H1 (cell line): ENCODE data around the gene CRTC2. TPM values are rescaled to one million over a fixed set of nuclear protein-coding genes. Genes with fewer than 3 reads are reported as not detected.
"Not testable (repeated sequence)": the region's sequence is repeated elsewhere in the genome, so short reads cannot be mapped to it uniquely, and the experiment has no call there.

ENCODE experiments used
- CTCF ChIA-PET: fragments of 300-600 bp; sonication (Branson Sonifier 250); formaldehyde crosslinking; loops from one replicate; lab custom pipeline; 2021; ENCODE audit not compliant: partially characterized antibody; lab: Charles Lee
- POLR2A ChIA-PET: fragments of 300-600 bp; sonication (Branson Sonifier 250); formaldehyde crosslinking; loops from one replicate; lab custom pipeline; 2021; ENCODE audit warnings: inconsistent platforms; ENCODE audit not compliant: partially characterized antibody; lab: Charles Lee
- DNase-seq, 2 experiments: peaks; one replicate each; pipeline versions ENCODE4 v3.0.0 to v3.0.0-alpha.2; 2010 to 2022; ENCODE audit warnings: low spot score in 2 of 2, low read depth in 1 of 2, mixed read lengths in 1 of 2
- FAIRE-seq: peaks from 2 replicates; lab custom pipeline; 2011; peaks lifted over from hg19 to GRCh38; lab: Jason Lieb, UNC
- H2AFZ ChIP-seq: 2 replicates; pipeline ENCODE4 v1.8.1; 2012; ENCODE audit warnings: low read length, inconsistent platforms
- H2AK5ac ChIP-seq: 2 replicates; pipeline ENCODE4 v1.6.1; 2013; ENCODE audit warnings: low read depth, low read length
- H2BK120ac ChIP-seq: replicated peaks from 2 replicates; pipeline ENCODE3; 2013; ENCODE audit warnings: low read depth, low read length, inconsistent platforms
- H2BK12ac ChIP-seq: 2 replicates; pipeline ENCODE4 v1.6.1; 2013; ENCODE audit warnings: low read depth, low read length
- H2BK15ac ChIP-seq: 2 replicates; pipeline ENCODE4 v1.6.1; 2013; ENCODE audit warnings: low read length
- H2BK20ac ChIP-seq: 2 replicates; pipeline ENCODE4 v1.6.1; 2013; ENCODE audit warnings: low read length
- H2BK5ac ChIP-seq: 2 replicates; pipeline ENCODE4 v1.6.1; 2013; ENCODE audit warnings: low read depth, low read length
- H3K14ac ChIP-seq: 2 replicates; pipeline ENCODE4 v1.6.1; 2013; ENCODE audit warnings: inconsistent platforms; ENCODE audit not compliant: insufficient read length
- H3K18ac ChIP-seq: 2 replicates; pipeline ENCODE4 v1.6.1; 2013; ENCODE audit warnings: low read length; ENCODE audit errors: extremely low read depth
- H3K23ac ChIP-seq: 2 replicates; pipeline ENCODE4 v1.6.1; 2013; ENCODE audit warnings: inconsistent platforms; ENCODE audit not compliant: insufficient read length
- H3K23me2 ChIP-seq: 2 replicates; pipeline ENCODE4 v1.6.1; 2013; ENCODE audit warnings: low read depth, low read length
- H3K27ac ChIP-seq: 2 replicates; pipeline ENCODE4 v1.6.1; 2011; ENCODE audit warnings: low read depth, low read length, inconsistent platforms
- H3K27me3 ChIP-seq, 4 experiments: replicated peaks in 1 of 4; 1 replicate in 1 of 4; 2 replicates in 3 of 4; pipeline versions ENCODE4 v1.6.1 to v1.8.1; 2011 to 2013; ENCODE audit warnings: low read length in 3 of 4, mild to moderate bottlenecking in 3 of 4, inconsistent platforms in 2 of 4, mixed read lengths in 2 of 4, moderate library complexity in 1 of 4; ENCODE audit not compliant: control insufficient read depth in 3 of 4, insufficient read depth in 3 of 4; ENCODE audit errors: extremely low read depth in 1 of 4
- H3K36me3 ChIP-seq, 4 experiments: 2 replicates each; pipeline versions ENCODE4 v1.6.1 to v1.8.1; 2011 to 2013; ENCODE audit warnings: mild to moderate bottlenecking in 4 of 4, low read length in 3 of 4, moderate library complexity in 2 of 4, control low read depth in 1 of 4, inconsistent platforms in 1 of 4; ENCODE audit not compliant: insufficient read depth in 4 of 4, control insufficient read depth in 2 of 4
- H3K4ac ChIP-seq: replicated peaks from 2 replicates; pipeline ENCODE3; 2013; ENCODE audit warnings: low read length, low read depth, mixed read lengths, inconsistent platforms; ENCODE audit not compliant: insufficient read length
- H3K4me1 ChIP-seq, 4 experiments: replicated peaks in 1 of 4; 1 replicate in 1 of 4; 2 replicates in 3 of 4; pipeline versions ENCODE4 v1.6.1 to v1.8.1; 2011 to 2013; ENCODE audit warnings: low read length in 3 of 4, inconsistent platforms in 2 of 4, mixed read lengths in 1 of 4; ENCODE audit not compliant: insufficient read depth in 4 of 4, control insufficient read depth in 3 of 4
- H3K4me2 ChIP-seq, 2 experiments: 2 replicates each; pipeline versions ENCODE4 v1.6.1 to v1.8.1; 2011 to 2013; ENCODE audit warnings: low read depth in 2 of 2, low read length in 2 of 2, control low read depth in 1 of 2, inconsistent platforms in 1 of 2, mild to moderate bottlenecking in 1 of 2; ENCODE audit not compliant: insufficient read depth in 1 of 2
- H3K4me3 ChIP-seq, 4 experiments: fragments of 200-600, 300-600 bp in 1 of 4; sonication (generic), shearing (Covaris generic), sonication (Bioruptor Twin) in 1 of 4; 2 replicates each; pipeline versions ENCODE4 v1.5.1 to v1.8.1; 2011 to 2016; ENCODE audit warnings: low read length in 4 of 4, low read depth in 3 of 4, control low read depth in 2 of 4, inconsistent platforms in 2 of 4, mild to moderate bottlenecking in 2 of 4, mixed read lengths in 1 of 4, moderate library complexity in 1 of 4; ENCODE audit not compliant: insufficient read depth in 2 of 4; ENCODE audit errors: extremely low read depth in 1 of 4
- H3K56ac ChIP-seq: replicated peaks from 2 replicates; pipeline ENCODE3; 2013; ENCODE audit warnings: low read depth, mild to moderate bottlenecking, mixed read lengths, low read length, inconsistent platforms; ENCODE audit not compliant: insufficient read length
- H3K79me1 ChIP-seq: 2 replicates; pipeline ENCODE4 v1.6.1; 2013; ENCODE audit warnings: low read depth, low read length, control low read depth
- H3K79me2 ChIP-seq, 2 experiments: 2 replicates each; pipeline versions ENCODE4 v1.6.1 to v1.8.1; 2012 to 2013; ENCODE audit warnings: low read length in 2 of 2, mild to moderate bottlenecking in 2 of 2, inconsistent platforms in 1 of 2; ENCODE audit not compliant: insufficient read depth in 2 of 2, control insufficient read depth in 1 of 2
- H3K9ac ChIP-seq, 4 experiments: replicated peaks in 1 of 4; 1 replicate in 1 of 4; 2 replicates in 3 of 4; pipeline versions ENCODE4 v1.6.1 to v1.8.1; 2011 to 2013; ENCODE audit warnings: low read depth in 3 of 4, low read length in 3 of 4, control low read depth in 2 of 4, mild to moderate bottlenecking in 2 of 4, moderate library complexity in 2 of 4, inconsistent platforms in 1 of 4; ENCODE audit errors: extremely low read depth in 1 of 4
- H3K9me3 ChIP-seq, 2 experiments: 2 replicates each; pipeline versions ENCODE4 v1.6.1 to v1.8.1; 2012 to 2013; ENCODE audit warnings: mild to moderate bottlenecking in 2 of 2, moderate library complexity in 2 of 2, control low read depth in 1 of 2, inconsistent platforms in 1 of 2, low read depth in 1 of 2, low read length in 1 of 2, mixed read lengths in 1 of 2; ENCODE audit not compliant: insufficient read depth in 2 of 2
- H4K20me1 ChIP-seq, 2 experiments: replicated peaks in 1 of 2; 2 replicates each; pipeline versions ENCODE3 to v1.8.1; 2011 to 2013; ENCODE audit warnings: inconsistent platforms in 2 of 2, low read length in 2 of 2, mild to moderate bottlenecking in 1 of 2; ENCODE audit not compliant: insufficient read depth in 2 of 2, control insufficient read depth in 1 of 2
- H4K5ac ChIP-seq: 2 replicates; pipeline ENCODE4 v1.6.1; 2013; ENCODE audit warnings: low read length, low read depth, mixed read lengths, inconsistent platforms; ENCODE audit not compliant: insufficient read length
- H4K8ac ChIP-seq: 2 replicates; pipeline ENCODE4 v1.8.0; 2013; ENCODE audit warnings: mild to moderate bottlenecking, moderate library complexity, low read length, inconsistent platforms; ENCODE audit not compliant: insufficient read depth; ENCODE audit errors: extremely low read depth
- H4K91ac ChIP-seq: replicated peaks from 2 replicates; pipeline ENCODE3; 2013; ENCODE audit warnings: low read length, mixed read lengths, inconsistent platforms; ENCODE audit not compliant: insufficient read length
- PHF8 ChIP-seq: fragments of 200-600 bp; sonication (generic); conservative IDR thresholded peaks from 2 replicates; pipeline ENCODE4 v1.7.1; 2012; ENCODE audit warnings: low read depth, mild to moderate bottlenecking, inconsistent platforms, low read length, moderate library complexity
- WGBS, 2 experiments: shearing (Covaris generic) in 1 of 2; methylation state at CpG; one replicate each; pipeline versions ENCODE4 v1.1.6 to v1.1.7; 2013 to 2015; ENCODE audit warnings: low lambda C conversion rate in 2 of 2, mixed read lengths in 2 of 2, inconsistent platforms in 1 of 2, low coverage in 1 of 2, missing lambda C conversion rate in 1 of 2; ENCODE audit not compliant: insufficient replicate concordance in 2 of 2, insufficient coverage in 1 of 2, insufficient read length in 1 of 2; ENCODE audit errors: extremely low coverage in 1 of 2, missing lambda C conversion rate in 1 of 2; 5-methylcytosine and 5-hydroxymethylcytosine counted together
- polyA plus RNA-seq, 7 experiments: library from polyadenylated mRNA; depleted of rRNA in 3 of 7; stranded (reverse) in 5 of 7; unstranded in 2 of 7; fragments of >200 nt in 5 of 7; fragments of 200-250 nt in 2 of 7; gene quantifications; 1 replicate in 5 of 7; 2 replicates in 1 of 7; 4 replicates in 1 of 7; pipeline versions ENCODE4 v1.2.1 to v1.2.3, GENCODE V29; 2011 to 2013; ENCODE audit warnings: missing spikeins in 2 of 7, mixed read lengths in 2 of 7
- total RNA-seq: library from RNA; stranded (reverse); fragmentation: NEBNext Ultra II Directional; extraction: Animal tissue kit (Norgen Biotek cat#: 25700); gene quantifications from 2 replicates; pipeline ENCODE4 v1.2.1, GENCODE V29; 2021
- TF ChIP-seq, protein P1 (sequence below): IDR thresholded peaks from 2 replicates; pipeline ENCODE4 v1.6.1; 2011; ENCODE audit warnings: low read length, improper control_type of control experiment

CRTC2 gene
- total and polyA plus RNA-seq, 2 of the 8 experiments (the other 6 are each of a cell fraction or from before 2014, with no cell fraction given) = 28.6 to 34.3 TPM

DNA sequence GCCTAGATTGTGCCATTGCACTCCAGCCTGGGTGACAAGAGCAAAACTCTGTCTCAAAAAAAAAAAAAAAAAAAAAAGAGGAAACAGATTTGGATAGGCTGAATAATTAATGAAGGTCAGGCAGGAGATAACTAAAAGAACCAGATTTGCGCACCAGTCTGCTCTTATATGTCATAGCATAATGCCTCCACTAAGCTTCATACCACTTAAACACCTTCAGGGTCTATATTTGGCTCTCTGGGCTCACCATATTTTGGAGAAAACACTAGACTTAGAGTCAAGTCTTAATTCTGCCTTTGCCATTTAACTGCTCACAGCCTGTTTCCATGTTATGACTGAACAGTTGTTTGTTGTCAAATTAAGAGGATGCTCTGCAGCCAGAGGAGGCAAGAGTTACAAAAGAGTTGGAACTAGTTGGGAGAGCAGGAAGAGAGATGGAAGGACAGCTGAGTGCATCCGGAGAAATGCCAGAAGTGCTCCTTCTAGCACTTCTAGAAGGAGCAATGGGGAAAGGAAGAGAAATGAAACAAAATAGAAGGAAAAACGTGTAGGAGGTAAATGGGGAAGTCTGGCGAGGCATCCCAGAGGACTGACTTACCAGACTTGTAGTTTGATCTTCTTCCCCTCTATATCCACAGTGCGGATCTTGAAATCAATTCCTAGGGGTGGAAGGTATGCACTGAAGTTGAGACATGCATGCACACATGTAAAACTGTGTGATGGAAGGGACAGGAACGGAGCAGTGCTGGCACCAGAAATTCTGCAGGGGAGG lies 25.9 kb upstream of the CRTC2 start (continued):
- TF ChIP-seq PHF8 = no peak
- TF ChIP-seq, protein P1, sequence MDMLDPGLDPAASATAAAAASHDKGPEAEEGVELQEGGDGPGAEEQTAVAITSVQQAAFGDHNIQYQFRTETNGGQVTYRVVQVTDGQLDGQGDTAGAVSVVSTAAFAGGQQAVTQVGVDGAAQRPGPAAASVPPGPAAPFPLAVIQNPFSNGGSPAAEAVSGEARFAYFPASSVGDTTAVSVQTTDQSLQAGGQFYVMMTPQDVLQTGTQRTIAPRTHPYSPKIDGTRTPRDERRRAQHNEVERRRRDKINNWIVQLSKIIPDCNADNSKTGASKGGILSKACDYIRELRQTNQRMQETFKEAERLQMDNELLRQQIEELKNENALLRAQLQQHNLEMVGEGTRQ = no peak

DNA sequence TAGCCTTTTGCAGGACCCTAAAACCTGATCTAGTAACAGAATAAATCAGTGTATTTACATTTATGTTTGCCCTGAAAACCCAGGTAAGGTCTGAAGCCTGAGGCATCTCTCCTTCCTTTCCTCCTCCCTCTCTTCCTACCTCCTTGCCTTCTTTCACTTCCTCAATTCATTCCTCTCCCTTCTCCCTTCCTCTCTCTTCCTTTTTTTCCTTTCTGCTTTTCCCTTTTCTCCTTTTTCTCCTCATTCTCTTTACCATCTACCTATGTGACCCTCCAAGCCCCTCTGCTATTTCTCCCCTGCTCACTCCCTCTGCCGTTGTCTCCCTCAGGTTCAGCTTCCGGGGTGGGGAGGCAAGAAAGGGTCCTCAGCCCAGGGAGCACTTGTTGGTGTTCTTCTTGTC lies 23.3 kb upstream of the CRTC2 start:
- H3K56ac ChIP-seq, H3K23ac ChIP-seq, H4K91ac ChIP-seq, H4K5ac ChIP-seq, H4K8ac ChIP-seq, H3K9me3 ChIP-seq, H2BK20ac ChIP-seq, H2BK5ac ChIP-seq, H3K27ac ChIP-seq, H3K79me1 ChIP-seq, H3K14ac ChIP-seq, H2AFZ ChIP-seq, H2BK120ac ChIP-seq, H3K4me2 ChIP-seq, H3K27me3 ChIP-seq, H2BK15ac ChIP-seq, H3K18ac ChIP-seq, H3K4me3 ChIP-seq, DNase-seq, FAIRE-seq, H2BK12ac ChIP-seq, H2AK5ac ChIP-seq, H3K9ac ChIP-seq, H3K4ac ChIP-seq, H4K20me1 ChIP-seq: not testable (repeated sequence)
- Histone ChIP-seq H3K36me3 (peaks cover 5 to 37% (median 25%) of the 10 kb centered on the region in 4 experiments; a peak in 7 of 8 replicates), H3K23me2 (peaks cover 18% of the 10 kb centered on the region), H3K79me2 (peaks cover 0 to 22% of the 10 kb centered on the region in 2 experiments; a peak in 2 of 4 replicates), H3K4me1 (peaks cover 0 to 10% (median 9%) of the 10 kb centered on the region in 4 experiments; a peak in 5 of 7 replicates)
- ChIA-PET POLR2A (interaction anchor here (0.7 to 11.6 kb wide), 5 partner anchors 8 to 220 kb away, joined by 3 to 276 read pairs (median 3); partner anchors contain the start of genes CREB3L4, RAB13, RPS27 and SLC39A1), CTCF (interaction anchor here (1.1 to 1.8 kb wide), 2 partner anchors 35 to 374 kb away, joined by 3 read pairs; partner anchors contain the start of gene DENND4B)
- WGBS, 2 experiments = 100% methylated on average over 1 of the region's 2 CpGs; no CpG with 5 or more reads in 1 of the 2 experiments
